IMR-90 (cell line): ENCODE data around the gene BRAF. TPM values are rescaled to one million over a fixed set of nuclear protein-coding genes. Genes with fewer than 3 reads are reported as not detected.
"Not testable (repeated sequence)": the region's sequence is repeated elsewhere in the genome, so short reads cannot be mapped to it uniquely, and the experiment has no call there.

Experiments
- ATAC-seq: fragments of 200-7000 bp; cut with Tn5 transposase; 2 replicates; pipeline ENCODE4 v1.9.1; 2020; ENCODE audit warnings: low read depth, mild to moderate bottlenecking, moderate library complexity
- BruUV-seq: library from RNA; stranded (reverse); fragments of 400-500 nt; replicated peaks from 2 replicates; lab custom pipeline; 2021; lab: Mats Ljungman, UMichigan
- CTCF ChIA-PET: fragments of 300-600 bp; formaldehyde crosslinking; extraction: SDS; loops from one replicate; lab custom pipeline; 2021; ENCODE audit warnings: antibody characterized with exemption; lab: Yijun Ruan, JAX
- POLR2A ChIA-PET: fragments of 300-600 bp; sonication (Branson Sonifier 250); formaldehyde crosslinking; loops from one replicate; lab custom pipeline; 2022; ENCODE audit warnings: antibody characterized with exemption; ENCODE audit not compliant: unreplicated experiment; lab: Charles Lee
- DNase-seq: peaks from one replicate; pipeline ENCODE4 v3.0.0; 2013
- H2AFZ ChIP-seq: replicated peaks from 2 replicates; pipeline ENCODE3; 2013; ENCODE audit warnings: low read length, mild to moderate bottlenecking; ENCODE audit not compliant: poor library complexity
- H2AK5ac ChIP-seq: 2 replicates; pipeline ENCODE4 v1.6.1; 2013; ENCODE audit warnings: low read depth, low read length, inconsistent platforms
- H2AK9ac ChIP-seq: replicated peaks from 2 replicates; pipeline ENCODE3; 2013; ENCODE audit warnings: mild to moderate bottlenecking, low read depth, low read length, moderate library complexity; ENCODE audit not compliant: poor library complexity
- H2BK120ac ChIP-seq: 2 replicates; pipeline ENCODE4 v1.6.1; 2013; ENCODE audit warnings: low read depth, low read length, inconsistent platforms
- H2BK15ac ChIP-seq: 3 replicates; pipeline ENCODE4 v1.6.1; 2013; ENCODE audit warnings: low read depth, low read length, inconsistent platforms
- H2BK20ac ChIP-seq: 2 replicates; pipeline ENCODE4 v1.6.1; 2013; ENCODE audit warnings: low read depth, mild to moderate bottlenecking, inconsistent platforms, low read length, moderate library complexity
- H2BK5ac ChIP-seq: 2 replicates; pipeline ENCODE4 v1.6.1; 2013; ENCODE audit warnings: mild to moderate bottlenecking, low read depth, low read length, inconsistent platforms; ENCODE audit not compliant: poor library complexity, severe bottlenecking
- H3K14ac ChIP-seq: replicated peaks from 2 replicates; pipeline ENCODE4 v1.6.1; 2013; ENCODE audit warnings: low read depth, low read length, inconsistent platforms
- H3K18ac ChIP-seq: 2 replicates; pipeline ENCODE4 v1.6.1; 2013; ENCODE audit warnings: low read depth, low read length, control low read depth
- H3K23ac ChIP-seq: 2 replicates; pipeline ENCODE4 v1.6.1; 2013; ENCODE audit warnings: low read depth, low read length, inconsistent platforms
- H3K27ac ChIP-seq: 2 replicates; pipeline ENCODE4 v1.5.1; 2013; ENCODE audit warnings: mild to moderate bottlenecking, control low read depth, low read length; ENCODE audit not compliant: insufficient read depth
- H3K27me3 ChIP-seq: 2 replicates; pipeline ENCODE4 v1.6.1; 2013; ENCODE audit warnings: low read length; ENCODE audit not compliant: control insufficient read depth, insufficient read depth
- H3K36me3 ChIP-seq: 2 replicates; pipeline ENCODE4 v1.6.1; 2013; ENCODE audit warnings: low read length, mixed read lengths; ENCODE audit not compliant: control insufficient read depth, insufficient read depth
- H3K4ac ChIP-seq: 2 replicates; pipeline ENCODE4 v1.6.1; 2013; ENCODE audit warnings: low read depth, low read length, inconsistent platforms
- H3K4me1 ChIP-seq: 2 replicates; pipeline ENCODE4 v1.6.1; 2013; ENCODE audit warnings: low read length, mixed read lengths; ENCODE audit not compliant: control insufficient read depth, insufficient read depth
- H3K4me2 ChIP-seq: 2 replicates; pipeline ENCODE4 v1.6.1; 2013; ENCODE audit warnings: low read depth, mild to moderate bottlenecking, control low read depth, low read length, moderate library complexity
- H3K4me3 ChIP-seq: 2 replicates; pipeline ENCODE4 v1.5.1; 2013; ENCODE audit warnings: low read depth, mild to moderate bottlenecking, control low read depth, low read length, moderate library complexity; ENCODE audit not compliant: insufficient read depth
- H3K56ac ChIP-seq: 2 replicates; pipeline ENCODE4 v1.6.1; 2013; ENCODE audit warnings: low read length, inconsistent platforms; ENCODE audit not compliant: insufficient read depth; ENCODE audit errors: extremely low read depth
- H3K79me1 ChIP-seq, 2 experiments: 2 replicates each; pipeline ENCODE4 v1.6.1; 2013; ENCODE audit warnings: low read length in 2 of 2, inconsistent platforms in 1 of 2, low read depth in 1 of 2
- H3K9ac ChIP-seq: 2 replicates; pipeline ENCODE4 v1.6.1; 2013; ENCODE audit warnings: low read depth, low read length, control low read depth
- H3K9me1 ChIP-seq: 2 replicates; pipeline ENCODE4 v1.6.1; 2013; ENCODE audit warnings: low read length, inconsistent platforms; ENCODE audit not compliant: insufficient read depth
- H3K9me3 ChIP-seq: 2 replicates; pipeline ENCODE4 v1.6.1; 2013; ENCODE audit warnings: low read length; ENCODE audit not compliant: control insufficient read depth, insufficient read depth
- H4K20me1 ChIP-seq: 2 replicates; pipeline ENCODE4 v1.6.1; 2013; ENCODE audit warnings: low read length, inconsistent platforms; ENCODE audit not compliant: insufficient read depth
- H4K5ac ChIP-seq: 2 replicates; pipeline ENCODE4 v1.6.1; 2013; ENCODE audit warnings: mild to moderate bottlenecking, low read depth, low read length, control low read depth
- H4K8ac ChIP-seq, 2 experiments: 2 replicates each; pipeline ENCODE4 v1.6.1; 2013; ENCODE audit warnings: low read depth in 2 of 2, low read length in 2 of 2, control low read depth in 1 of 2, inconsistent platforms in 1 of 2
- H4K91ac ChIP-seq: 2 replicates; pipeline ENCODE4 v1.6.1; 2013; ENCODE audit warnings: low read depth, low read length, inconsistent platforms; ENCODE audit not compliant: insufficient read depth
- WGBS, 2 experiments: methylation state at CpG; one replicate each; pipeline versions ENCODE4 v1.1.5 to v1.1.7; 2013; ENCODE audit warnings: missing lambda C conversion rate in 2 of 2; ENCODE audit not compliant: insufficient read length in 1 of 2; ENCODE audit errors: extremely low coverage in 2 of 2; 5-methylcytosine and 5-hydroxymethylcytosine counted together
- dilution Hi-C: fragments of 300-500 bp; cut with HindIII; formaldehyde crosslinking; loops from one replicate; pipeline ENCODE4 v1.14.3; 2018; ENCODE audit warnings: low sequenced_read_pairs; ENCODE audit not compliant: unreplicated experiment
- in situ Hi-C: fragments of 300-500 bp; cut with MboI; formaldehyde crosslinking; loops from 3 replicates; pipeline ENCODE4 v1.14.3; 2019; ENCODE audit warnings: low sequenced_read_pairs, inconsistent platforms, mixed read lengths
- intact Hi-C: fragments of 100-400 bp; cut with micrococcal nuclease; formaldehyde crosslinking; loops from 2 replicates; pipeline ENCODE4 v1.10.0; 2022
- polyA plus RNA-seq, 3 experiments: library from polyadenylated mRNA; depleted of rRNA; stranded (reverse); fragments of >200 nt; gene quantifications; 2 replicates each; pipeline ENCODE4 v1.2.3, GENCODE V29; 2012; ENCODE audit warnings: low replicate concordance in 1 of 3
- total RNA-seq: library from RNA; depleted of rRNA; stranded (reverse); fragments of >200 nt; gene quantifications from 2 replicates; pipeline ENCODE4 v1.2.3, GENCODE V29; 2012

Gene BRAF
- total and polyA plus RNA-seq, 2 of the 4 experiments (the other 2 are of a cell fraction): 5.7 to 12.9 TPM

- H3K56ac ChIP-seq, intact Hi-C loops, H3K36me3 ChIP-seq, H3K14ac ChIP-seq, H3K4me3 ChIP-seq, in situ Hi-C loops, BruUV-seq, H2BK20ac ChIP-seq, dilution Hi-C loops, H3K18ac ChIP-seq, H4K5ac ChIP-seq, H3K27ac ChIP-seq, H3K9me1 ChIP-seq, H3K23ac ChIP-seq, H2AFZ ChIP-seq, POLR2A ChIA-PET, H2AK9ac ChIP-seq, H2BK15ac ChIP-seq, H3K27me3 ChIP-seq, H3K9ac ChIP-seq, H2AK5ac ChIP-seq, H4K91ac ChIP-seq, H4K8ac ChIP-seq, H3K9me3 ChIP-seq, ATAC-seq, H2BK5ac ChIP-seq, DNase-seq, H3K4me2 ChIP-seq, H2BK120ac ChIP-seq, H3K4ac ChIP-seq, H3K4me1 ChIP-seq: not testable (repeated sequence)
- peaks cover 28 to 66% of the 10 kb centered on the region in 2 experiments for H3K79me1 ChIP-seq
- no CpG with 5 or more reads among the region's 5 CpGs for WGBS, 2 experiments
- H4K20me1 ChIP-seq: peaks cover 57% of the 10 kb centered on the region
- CTCF ChIA-PET: interaction anchor here (0.5 to 0.6 kb wide), 2 partner anchors 95 to 226 kb away, joined by 4 to 7 read pairs; no protein-coding TSS in a partner anchor
Measured at GRCh38 chr7:140913596-140913928, 11.2 kb downstream of the BRAF start.
